Activated naive CD4-positive, alpha-beta T cell treated with anti-CD3 and anti-CD28 coated beads, Interleukin-2, amount 50 U/mL, for 24 hours (primary cell): ENCODE measurements around the gene SMIM21.
A peak's percentile ranks its signal among the peaks of the same experiment; 100 is the strongest.

Experiments used
- H3K27ac Mint-ChIP-seq: one replicate; pipeline ENCODE4 v1.8.0; 2021; ENCODE audit warnings: mild to moderate bottlenecking, mixed read lengths
- H3K27me3 Mint-ChIP-seq: one replicate; pipeline ENCODE4 v1.8.0; 2021; ENCODE audit warnings: mixed read lengths
- H3K36me3 Mint-ChIP-seq: one replicate; pipeline ENCODE4 v1.8.0; 2021; ENCODE audit warnings: mixed read lengths
- H3K4me1 Mint-ChIP-seq: one replicate; pipeline ENCODE4 v1.8.0; 2021; ENCODE audit warnings: mixed read lengths
- H3K4me3 Mint-ChIP-seq: one replicate; pipeline ENCODE4 v1.8.0; 2021; ENCODE audit warnings: mild to moderate bottlenecking, mixed read lengths
- H3K9me3 Mint-ChIP-seq: one replicate; pipeline ENCODE4 v1.8.0; 2021; ENCODE audit warnings: mixed read lengths

Gene SMIM21

GRCh38 chr18:75441896-75442295 lies 14.4 kb upstream of the SMIM21 start:
- H3K4me1 Mint-ChIP-seq, result peaks cover 11% of the 10 kb centered on the region
- H3K27ac Mint-ChIP-seq, result no peak overlapping the region
- peaks cover 3% of the 10 kb centered on the region for H3K27me3 Mint-ChIP-seq
- H3K4me3 Mint-ChIP-seq, result no peak overlapping the region
- H3K9me3 Mint-ChIP-seq, result no peaks in the 10 kb centered on the region
- H3K36me3 Mint-ChIP-seq, result no peaks in the 10 kb centered on the region

GRCh38 chr18:75439348-75439747 lies 11.8 kb upstream of the SMIM21 start:
- H3K4me1 Mint-ChIP-seq, result peaks cover 8% of the 10 kb centered on the region
- no peak overlapping the region for H3K4me3 Mint-ChIP-seq
- no peaks in the 10 kb centered on the region for H3K36me3 Mint-ChIP-seq
- H3K9me3 Mint-ChIP-seq, result no peaks in the 10 kb centered on the region
- H3K27me3 Mint-ChIP-seq, result peaks cover 9% of the 10 kb centered on the region
- H3K27ac Mint-ChIP-seq, result no peak overlapping the region

- Mint-ChIP-seq H3K36me3 (no peaks in the 10 kb centered on the region), H3K4me1 (peaks cover 5% of the 10 kb centered on the region), H3K27ac (no peak overlapping the region), H3K9me3 (no peaks in the 10 kb centered on the region), H3K27me3 (peaks cover 9% of the 10 kb centered on the region), H3K4me3 (no peak overlapping the region)
These were observed 11.4 kb upstream of the SMIM21 start for GRCh38 chr18:75438891-75439290.

- no peaks in the 10 kb centered on the region for H3K36me3 Mint-ChIP-seq
- H3K4me1 Mint-ChIP-seq, result no peaks in the 10 kb centered on the region
- no peak overlapping the region for H3K27ac Mint-ChIP-seq
- peaks cover 9% of the 10 kb centered on the region for H3K27me3 Mint-ChIP-seq
- H3K9me3 Mint-ChIP-seq, result no peaks in the 10 kb centered on the region
- H3K4me3 Mint-ChIP-seq, result no peak overlapping the region
These were observed 10.5 kb upstream of the SMIM21 start for GRCh38 chr18:75437979-75438378.

GRCh38 chr18:75433098-75433497 lies 5.6 kb upstream of the SMIM21 start:
- Mint-ChIP-seq H3K27ac (no peak overlapping the region), H3K36me3 (no peaks in the 10 kb centered on the region), H3K4me1 (no peaks in the 10 kb centered on the region), H3K9me3 (no peaks in the 10 kb centered on the region), H3K4me3 (no peak overlapping the region), H3K27me3 (peaks cover 12% of the 10 kb centered on the region)

GRCh38 chr18:75429975-75430374 lies 2.5 kb upstream of the SMIM21 start:
- H3K4me1 Mint-ChIP-seq, result no peaks in the 10 kb centered on the region
- no peak overlapping the region for H3K4me3 Mint-ChIP-seq
- no peaks in the 10 kb centered on the region for H3K36me3 Mint-ChIP-seq
- no peak overlapping the region for H3K27ac Mint-ChIP-seq
- H3K27me3 Mint-ChIP-seq, result peaks cover 10% of the 10 kb centered on the region
- H3K9me3 Mint-ChIP-seq, result no peaks in the 10 kb centered on the region

- H3K36me3 Mint-ChIP-seq, result no peaks in the 10 kb centered on the region
- H3K4me3 Mint-ChIP-seq, result no peak overlapping the region
- no peaks in the 10 kb centered on the region for H3K9me3 Mint-ChIP-seq
- no peak overlapping the region for H3K27ac Mint-ChIP-seq
- H3K4me1 Mint-ChIP-seq, result no peaks in the 10 kb centered on the region
- H3K27me3 Mint-ChIP-seq, result peaks cover 6% of the 10 kb centered on the region
These were observed 987 bp upstream of the SMIM21 start for GRCh38 chr18:75428490-75428889.

GRCh38 chr18:75422341-75422910 lies 5.1 kb downstream of the SMIM21 start:
- Mint-ChIP-seq H3K9me3 (no peaks in the 10 kb centered on the region), H3K27ac (peak overlapping the region; percentile 30), H3K4me1 (no peaks in the 10 kb centered on the region), H3K27me3 (peaks cover 1% of the 10 kb centered on the region), H3K36me3 (no peaks in the 10 kb centered on the region), H3K4me3 (no peak overlapping the region)

- Mint-ChIP-seq H3K9me3 (no peaks in the 10 kb centered on the region), H3K36me3 (no peaks in the 10 kb centered on the region), H3K27ac (no peak overlapping the region), H3K4me1 (no peaks in the 10 kb centered on the region), H3K27me3 (peaks cover 1% of the 10 kb centered on the region), H3K4me3 (no peak overlapping the region)
These were observed 5.8 kb downstream of the SMIM21 start for GRCh38 chr18:75421656-75422055.

GRCh38 chr18:75418293-75419005 lies 9.1 kb downstream of the SMIM21 start:
- Mint-ChIP-seq H3K36me3 (no peaks in the 10 kb centered on the region), H3K27ac (no peak overlapping the region), H3K9me3 (no peaks in the 10 kb centered on the region), H3K27me3 (peaks cover 1% of the 10 kb centered on the region), H3K4me1 (no peaks in the 10 kb centered on the region), H3K4me3 (no peak overlapping the region)

- no peaks in the 10 kb centered on the region for H3K27me3 Mint-ChIP-seq
- no peaks in the 10 kb centered on the region for H3K36me3 Mint-ChIP-seq
- H3K4me1 Mint-ChIP-seq, result peaks cover 22% of the 10 kb centered on the region
- no peak overlapping the region for H3K27ac Mint-ChIP-seq
- no peaks in the 10 kb centered on the region for H3K9me3 Mint-ChIP-seq
- H3K4me3 Mint-ChIP-seq, result no peak overlapping the region
These were observed 16.9 kb downstream of the SMIM21 start for GRCh38 chr18:75410611-75411010.

- no peaks in the 10 kb centered on the region for H3K36me3 Mint-ChIP-seq
- H3K27me3 Mint-ChIP-seq, result no peaks in the 10 kb centered on the region
- H3K27ac Mint-ChIP-seq, result no peak overlapping the region
- no peak overlapping the region for H3K4me3 Mint-ChIP-seq
- H3K4me1 Mint-ChIP-seq, result peaks cover 22% of the 10 kb centered on the region
- H3K9me3 Mint-ChIP-seq, result no peaks in the 10 kb centered on the region
These were observed 17.7 kb downstream of the SMIM21 start for GRCh38 chr18:75409806-75410205.

GRCh38 chr18:75408554-75409506 lies 18.7 kb downstream of the SMIM21 start:
- peaks cover 2% of the 10 kb centered on the region for H3K27me3 Mint-ChIP-seq
- H3K36me3 Mint-ChIP-seq, result no peaks in the 10 kb centered on the region
- H3K4me1 Mint-ChIP-seq, result peaks cover 22% of the 10 kb centered on the region
- H3K9me3 Mint-ChIP-seq, result no peaks in the 10 kb centered on the region
- no peak overlapping the region for H3K27ac Mint-ChIP-seq
- H3K4me3 Mint-ChIP-seq, result no peak overlapping the region

GRCh38 chr18:75407468-75408437 lies 19.8 kb downstream of the SMIM21 start:
- no peaks in the 10 kb centered on the region for H3K36me3 Mint-ChIP-seq
- H3K4me1 Mint-ChIP-seq, result peaks cover 22% of the 10 kb centered on the region
- no peak overlapping the region for H3K27ac Mint-ChIP-seq
- H3K27me3 Mint-ChIP-seq, result peaks cover 3% of the 10 kb centered on the region
- no peaks in the 10 kb centered on the region for H3K9me3 Mint-ChIP-seq
- no peak overlapping the region for H3K4me3 Mint-ChIP-seq
